Gastroesophageal sphincter (tissue), 4 donors: ENCODE data around the gene TUBB2A. TPM values are rescaled to one million over a fixed set of nuclear protein-coding genes. Genes with fewer than 3 reads are reported as not detected.
"Not testable (repeated sequence)": the region's sequence is repeated elsewhere in the genome, so short reads cannot be mapped to it uniquely, and the experiment has no call there.

Experiments used
- ATAC-seq: fragments of 150-250 bp; one replicate; pipeline ENCODE4 v1.9.1; 2016; ENCODE audit warnings: mild to moderate bottlenecking, moderate library complexity
- H3K27ac ChIP-seq, 4 donors: fragments of 200-600 bp; sonication (generic) in 3 of 4; 1 replicate in 3 of 4; 2 replicates in 1 of 4; pipeline ENCODE4 v1.5.1; 2016 to 2019
- H3K27me3 ChIP-seq: fragments of 200-600 bp; sonication (generic); one replicate; pipeline ENCODE4 v1.5.1; 2019
- H3K36me3 ChIP-seq, 2 donors: fragments of 200-600 bp; sonication (generic); one replicate each; pipeline ENCODE4 v1.5.1; 2019; ENCODE audit warnings: control low read depth in 1 of 2
- H3K4me1 ChIP-seq, 3 donors: fragments of 200-600 bp; sonication (generic); 1 replicate in 2 of 3; 2 replicates in 1 of 3; pipeline ENCODE4 v1.5.1; 2016 to 2019; ENCODE audit warnings: control low read depth in 2 of 3
- H3K4me3 ChIP-seq, 2 donors: fragments of 200-600 bp; sonication (generic); one replicate each; pipeline ENCODE4 v1.5.1; 2019; ENCODE audit warnings: mild to moderate bottlenecking in 1 of 2, moderate library complexity in 1 of 2
- H3K9me3 ChIP-seq, 3 donors: fragments of 200-600 bp; sonication (generic); one replicate each; pipeline ENCODE4 v1.5.1; 2017 to 2019; ENCODE audit warnings: control low read depth in 2 of 3
- EP300 ChIP-seq: sonication (generic); formaldehyde crosslinking; IDR thresholded peaks from one replicate; pipeline ENCODE4 v1.6.1; 2017; ENCODE audit warnings: antibody characterized with exemption, mild to moderate bottlenecking
- POLR2A ChIP-seq, 2 donors: fragments of 450-650 bp; IDR thresholded peaks; one replicate each; pipeline ENCODE4 v1.6.1; 2017; ENCODE audit warnings: antibody characterized with exemption in 2 of 2, mild to moderate bottlenecking in 2 of 2, moderate library complexity in 1 of 2
- POLR2AphosphoS5 ChIP-seq: sonication (generic); formaldehyde crosslinking; IDR thresholded peaks from one replicate; pipeline ENCODE4 v1.6.1; 2017; ENCODE audit warnings: antibody characterized with exemption
- WGBS, 2 donors: methylation state at CpG; one replicate each; pipeline ENCODE4 v1.1.5; 2018; ENCODE audit warnings: low coverage in 1 of 2; 5-methylcytosine and 5-hydroxymethylcytosine counted together
- total RNA-seq, 4 donors: library from RNA; depleted of rRNA; stranded (reverse); fragments of >200 nt; gene quantifications; one replicate each; pipeline ENCODE4 v1.1.0, GENCODE V29; 2016
- TF ChIP-seq, protein P1 (sequence below), 4 experiments: fragments of 200-600 bp in 2 of 4; fragments of 450-650 bp in 2 of 4; sonication (generic) in 1 of 4; IDR thresholded peaks; one replicate each; pipeline ENCODE4 v1.5.1; 2017 to 2019; ENCODE audit warnings: antibody characterized with exemption in 4 of 4, mild to moderate bottlenecking in 2 of 4, moderate library complexity in 2 of 4

Gene TUBB2A
- total RNA-seq, 4 donors from 2014 or later = 74.6 to 219 (median 119) TPM

DNA sequence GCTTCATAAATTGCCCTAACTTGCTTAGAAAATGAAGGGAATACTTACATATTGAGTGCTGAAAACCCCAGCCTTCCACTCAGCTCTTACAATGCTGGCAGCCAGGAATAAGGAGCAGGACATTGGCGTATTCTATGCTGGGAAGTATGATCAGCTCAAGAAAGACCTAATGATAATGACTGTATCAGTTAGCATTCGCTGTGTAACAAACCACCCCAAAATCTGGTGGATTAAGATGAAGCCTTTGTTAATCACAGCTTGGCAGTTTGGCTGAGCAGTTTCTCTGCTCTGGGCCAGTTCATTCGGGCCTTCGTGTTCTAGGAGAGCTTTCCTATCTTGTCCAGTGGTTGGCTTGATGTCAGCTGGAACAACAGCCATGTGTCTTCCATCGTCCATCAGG lies 33.4 kb upstream of the TUBB2A start:
- Histone ChIP-seq H3K27ac (no peak overlapping the region), H3K36me3 (no peaks in the 10 kb centered on the region), H3K4me1 (peaks cover 0 to 15% (median 0%) of the 10 kb centered on the region in 3 donors), H3K9me3 (no peaks in the 10 kb centered on the region), H3K4me3 (no peak overlapping the region), H3K27me3 (no peaks in the 10 kb centered on the region)
- WGBS, 2 donors = 87 to 100% methylated on average over 1 to 4 of the region's 5 CpGs
- TF ChIP-seq, protein P1, sequence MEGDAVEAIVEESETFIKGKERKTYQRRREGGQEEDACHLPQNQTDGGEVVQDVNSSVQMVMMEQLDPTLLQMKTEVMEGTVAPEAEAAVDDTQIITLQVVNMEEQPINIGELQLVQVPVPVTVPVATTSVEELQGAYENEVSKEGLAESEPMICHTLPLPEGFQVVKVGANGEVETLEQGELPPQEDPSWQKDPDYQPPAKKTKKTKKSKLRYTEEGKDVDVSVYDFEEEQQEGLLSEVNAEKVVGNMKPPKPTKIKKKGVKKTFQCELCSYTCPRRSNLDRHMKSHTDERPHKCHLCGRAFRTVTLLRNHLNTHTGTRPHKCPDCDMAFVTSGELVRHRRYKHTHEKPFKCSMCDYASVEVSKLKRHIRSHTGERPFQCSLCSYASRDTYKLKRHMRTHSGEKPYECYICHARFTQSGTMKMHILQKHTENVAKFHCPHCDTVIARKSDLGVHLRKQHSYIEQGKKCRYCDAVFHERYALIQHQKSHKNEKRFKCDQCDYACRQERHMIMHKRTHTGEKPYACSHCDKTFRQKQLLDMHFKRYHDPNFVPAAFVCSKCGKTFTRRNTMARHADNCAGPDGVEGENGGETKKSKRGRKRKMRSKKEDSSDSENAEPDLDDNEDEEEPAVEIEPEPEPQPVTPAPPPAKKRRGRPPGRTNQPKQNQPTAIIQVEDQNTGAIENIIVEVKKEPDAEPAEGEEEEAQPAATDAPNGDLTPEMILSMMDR (IDR thresholded peaks at IDR 0.05) = no peak
- TF ChIP-seq POLR2A (IDR thresholded peaks at IDR 0.05) (no peak), POLR2AphosphoS5 (no peak), EP300 (no peak)
- ATAC-seq = no peak

DNA sequence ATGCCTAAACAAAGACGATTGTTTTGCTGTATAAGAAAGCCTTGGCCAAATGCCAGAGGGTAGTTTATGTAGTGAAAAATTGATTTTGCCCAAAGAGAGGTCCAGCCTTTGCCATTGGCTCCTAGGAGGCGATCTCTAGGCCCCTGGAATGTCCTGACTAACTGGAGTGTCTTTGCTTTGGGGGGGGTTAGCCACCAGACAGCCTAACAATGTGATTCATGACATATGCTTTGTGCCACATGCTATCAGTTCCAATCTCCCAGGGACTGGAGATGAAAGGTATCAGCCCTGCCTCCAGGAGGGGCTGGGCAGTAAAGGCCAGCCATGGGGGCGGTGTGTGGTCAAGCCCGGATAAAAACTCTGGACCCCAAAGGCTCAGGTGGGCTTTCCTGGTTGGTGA lies 32.7 kb upstream of the TUBB2A start:
- WGBS, 2 donors = 65 to 80% methylated on average over 1 to 3 of the region's 4 CpGs
- ATAC-seq = no peak
- TF ChIP-seq, protein P1 (IDR thresholded peaks at IDR 0.05) = no peak
- no peak for TF ChIP-seq POLR2A (IDR thresholded peaks at IDR 0.05)

DNA sequence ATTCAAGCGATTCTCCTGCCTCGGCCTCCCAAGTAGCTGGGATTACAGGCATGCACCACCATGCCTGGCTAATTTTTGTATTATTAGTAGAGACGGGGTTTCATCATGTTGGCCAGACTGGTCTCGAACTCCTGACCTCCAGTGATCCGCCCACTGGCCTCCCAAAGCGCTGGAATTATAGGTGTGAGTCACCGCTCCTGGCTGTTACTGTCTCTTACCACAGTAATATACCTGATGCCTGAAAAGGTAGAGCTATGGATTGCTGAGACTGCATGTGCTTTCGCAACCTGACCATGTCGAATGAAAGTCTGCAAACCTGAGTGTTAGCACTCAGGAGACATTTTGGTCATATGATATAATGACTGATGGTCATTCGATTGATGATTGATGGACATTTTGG lies 31.8 kb upstream of the TUBB2A start:
- H3K27me3 ChIP-seq, ATAC-seq, H3K9me3 ChIP-seq, H3K4me3 ChIP-seq, H3K4me1 ChIP-seq, H3K36me3 ChIP-seq, H3K27ac ChIP-seq: not testable (repeated sequence)
- WGBS, 2 donors = 92 to 98% methylated on average over 2 to 9 of the region's 10 CpGs

More for the DNA sequence above, 32.7 kb upstream of the TUBB2A start:
- no peak overlapping the region for H3K27ac ChIP-seq
- H3K36me3 ChIP-seq = no peaks in the 10 kb centered on the region
- peaks cover 0 to 8% (median 0%) of the 10 kb centered on the region in 3 donors for H3K4me1 ChIP-seq
- H3K9me3 ChIP-seq = no peaks in the 10 kb centered on the region
- H3K4me3 ChIP-seq = no peak overlapping the region
- no peaks in the 10 kb centered on the region for H3K27me3 ChIP-seq

DNA sequence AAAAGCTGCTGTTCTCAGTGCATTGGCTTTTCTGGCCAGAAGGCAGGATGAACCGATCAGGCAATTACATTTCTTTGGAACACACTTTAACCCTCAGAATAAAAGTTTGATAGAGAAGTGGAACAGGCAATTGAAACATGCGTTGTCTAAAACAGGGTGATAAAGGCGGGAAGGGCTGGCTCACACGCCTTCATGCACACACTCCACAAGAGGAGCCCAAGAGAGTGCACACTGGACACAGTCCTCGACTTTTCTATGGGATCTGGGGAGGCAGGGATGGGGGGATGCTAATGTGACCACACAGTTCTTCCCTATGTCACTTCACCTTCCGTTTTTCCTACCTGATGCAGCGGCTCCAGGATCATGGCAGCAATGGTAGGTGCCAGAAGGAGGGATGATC lies 30.9 kb upstream of the TUBB2A start:
- Histone ChIP-seq H3K36me3 (no peaks in the 10 kb centered on the region), H3K27ac (no peak overlapping the region), H3K9me3 (no peaks in the 10 kb centered on the region), H3K27me3 (no peaks in the 10 kb centered on the region), H3K4me3 (no peak overlapping the region), H3K4me1 (no peaks in the 10 kb centered on the region)
- TF ChIP-seq POLR2A (IDR thresholded peaks at IDR 0.05) = no peak
- TF ChIP-seq POLR2AphosphoS5 = no peak
- TF ChIP-seq, protein P1 (IDR thresholded peaks at IDR 0.05) = no peak
- no peak for TF ChIP-seq EP300
- ATAC-seq = no peak
- 70 to 97% methylated on average over 2 to 5 of the region's 7 CpGs for WGBS, 2 donors

DNA sequence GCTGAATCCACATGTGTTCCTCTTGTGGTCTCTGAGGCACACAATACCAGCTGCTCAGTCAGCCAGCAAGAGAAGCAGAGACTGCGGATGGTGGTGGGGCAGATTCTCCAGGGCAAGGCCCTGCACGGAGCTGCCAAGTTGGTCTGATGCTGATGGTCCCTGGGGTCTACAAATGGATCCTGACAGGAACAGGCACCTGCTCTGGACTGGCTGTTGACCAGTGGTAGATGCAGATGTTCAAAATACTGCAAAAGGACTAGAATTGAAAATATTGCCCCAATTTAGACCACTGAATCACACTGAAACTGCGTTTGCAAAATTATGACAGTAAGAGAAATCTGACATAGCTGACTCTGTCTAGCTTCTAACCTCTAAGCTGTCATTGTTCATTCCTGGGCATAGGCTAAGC lies 29.6 kb upstream of the TUBB2A start:
- Histone ChIP-seq H3K27me3 (no peaks in the 10 kb centered on the region), H3K27ac (no peak overlapping the region), H3K36me3 (no peaks in the 10 kb centered on the region), H3K4me1 (no peaks in the 10 kb centered on the region), H3K9me3 (no peaks in the 10 kb centered on the region), H3K4me3 (no peak overlapping the region)
- no peak for ATAC-seq
- TF ChIP-seq POLR2AphosphoS5 (no peak), POLR2A (IDR thresholded peaks at IDR 0.05) (no peak), EP300 (no peak)
- TF ChIP-seq, protein P1 (IDR thresholded peaks at IDR 0.05) = no peak
- 100% methylated on average over 1 of the region's 3 CpGs; no CpG with 5 or more reads in 1 of the 2 donors for WGBS, 2 donors

DNA sequence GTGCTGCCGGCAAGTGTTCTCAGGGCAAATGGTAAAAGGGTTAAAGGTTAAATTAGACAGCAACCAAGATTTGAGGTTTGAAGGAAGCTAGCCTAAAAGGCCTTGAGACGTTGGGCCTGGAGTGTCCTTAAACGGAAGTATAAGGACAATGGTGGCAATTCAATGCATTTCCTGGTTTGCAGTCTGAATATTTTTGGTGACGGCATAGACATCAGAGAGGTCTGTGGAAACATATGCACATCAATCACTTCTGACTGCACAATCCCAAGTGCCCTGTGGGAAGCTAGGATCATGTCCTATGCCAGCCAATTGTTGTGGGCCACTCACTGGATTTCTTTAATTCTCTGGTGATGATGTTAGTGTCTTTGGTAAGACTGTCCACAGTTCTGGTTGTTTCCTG lies 25.7 kb upstream of the TUBB2A start:
- 75 to 81% methylated on average over 3 to 4 of the region's 4 CpGs for WGBS, 2 donors
- Histone ChIP-seq H3K9me3 (no peaks in the 10 kb centered on the region), H3K4me3 (no peak overlapping the region), H3K27ac (no peak overlapping the region), H3K36me3 (no peaks in the 10 kb centered on the region), H3K4me1 (no peaks in the 10 kb centered on the region), H3K27me3 (no peaks in the 10 kb centered on the region)
- no peak for ATAC-seq
- TF ChIP-seq POLR2AphosphoS5 (no peak), EP300 (no peak), POLR2A (IDR thresholded peaks at IDR 0.05) (no peak)
- TF ChIP-seq, protein P1 (IDR thresholded peaks at IDR 0.05) = no peak
